OCI-LY3 (cell line): ENCODE data around the gene PLEKHM1.

Experiments
- H2AFZ ChIP-seq: fragments of 200-600, 300-600 bp; shearing (Covaris generic); 2 replicates; pipeline ENCODE4 v1.6.0; 2014; ENCODE audit warnings: antibody characterized with exemption, low read depth, low read length
- H3K27ac ChIP-seq: fragments of 200-600, 300-600 bp; sonication (generic); 2 replicates; pipeline ENCODE4 v1.5.1; 2014; ENCODE audit warnings: mild to moderate bottlenecking, low read length, moderate library complexity, mixed read lengths
- H3K27me3 ChIP-seq: fragments of 200-600, 300-600 bp; sonication (generic); 2 replicates; pipeline ENCODE4 v1.6.1; 2014; ENCODE audit warnings: low read depth, low read length, mixed read lengths
- H3K36me3 ChIP-seq: fragments of 200-600, 300-600 bp; sonication (generic); replicated peaks from 2 replicates; pipeline ENCODE3; 2014; ENCODE audit warnings: low read depth, low read length, mixed read lengths
- H3K4me1 ChIP-seq: fragments of 300-600, 200-600 bp; sonication (generic); 2 replicates; pipeline ENCODE4 v1.6.1; 2014; ENCODE audit warnings: low read length, mixed read lengths
- H3K4me2 ChIP-seq: fragments of 200-600, 300-600 bp; sonication (generic); 2 replicates; pipeline ENCODE4 v1.6.1; 2014; ENCODE audit warnings: low read length, mixed read lengths
- H3K4me3 ChIP-seq: fragments of 300-600, 200-600 bp; sonication (generic); 2 replicates; pipeline ENCODE4 v1.5.1; 2014; ENCODE audit warnings: antibody characterized with exemption, mild to moderate bottlenecking, low read length, moderate library complexity
- H3K79me2 ChIP-seq: fragments of 300-600, 200-600 bp; shearing (Covaris generic); 2 replicates; pipeline ENCODE4 v1.6.1; 2014; ENCODE audit warnings: mild to moderate bottlenecking, low read length, mixed read lengths
- H3K9ac ChIP-seq: fragments of 300-600, 200-600 bp; shearing (Covaris generic); 2 replicates; pipeline ENCODE4 v1.6.0; 2014; ENCODE audit warnings: mild to moderate bottlenecking, low read length, moderate library complexity
- H3K9me3 ChIP-seq: fragments of 200-600, 300-600 bp; shearing (Covaris generic); 2 replicates; pipeline ENCODE4 v1.6.1; 2014; ENCODE audit warnings: low read length, mixed read lengths; ENCODE audit not compliant: insufficient read depth
- H4K20me1 ChIP-seq: fragments of 200-600, 300-600 bp; sonication (generic); 2 replicates; pipeline ENCODE4 v1.6.1; 2016; ENCODE audit warnings: low read length, mixed read lengths; ENCODE audit not compliant: insufficient read depth
- EZH2phosphoT487 ChIP-seq: fragments of 200-600 bp; shearing (Covaris generic); IDR thresholded peaks from 2 replicates; pipeline ENCODE4 v1.6.1; 2018; ENCODE audit warnings: antibody characterized with exemption, mixed run types, low read depth
- TF ChIP-seq, protein P1 (sequence below): fragments of 200-600, 300-600 bp; sonication (generic); IDR thresholded peaks from 2 replicates; pipeline ENCODE4 v1.5.1; 2014; ENCODE audit warnings: antibody characterized with exemption, low read length, low read depth

The PLEKHM1 gene

DNA sequence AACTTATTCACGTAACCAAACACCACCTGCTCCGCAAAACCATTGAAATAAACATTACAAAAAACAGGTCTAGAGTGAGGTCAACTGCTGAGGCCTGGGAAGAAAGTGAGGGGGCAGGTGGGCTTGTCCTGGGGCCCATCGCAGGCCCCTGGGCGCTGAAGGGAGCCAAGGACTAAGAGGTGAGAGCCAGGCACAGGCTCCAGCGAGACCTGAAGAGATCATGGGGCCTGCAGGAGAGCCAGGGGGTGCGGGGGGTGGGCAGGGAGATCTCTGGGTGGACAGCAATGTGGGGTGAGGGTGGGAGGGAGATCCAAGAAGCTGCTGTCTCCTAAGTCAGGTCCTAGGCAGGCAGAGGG lies 65.8 kb downstream of the PLEKHM1 start:
- peak overlapping the region; percentile 94 for H3K4me2 ChIP-seq
- peak overlapping the region; percentile 75 for H3K4me3 ChIP-seq
- no peak overlapping the region for H3K27ac ChIP-seq

DNA sequence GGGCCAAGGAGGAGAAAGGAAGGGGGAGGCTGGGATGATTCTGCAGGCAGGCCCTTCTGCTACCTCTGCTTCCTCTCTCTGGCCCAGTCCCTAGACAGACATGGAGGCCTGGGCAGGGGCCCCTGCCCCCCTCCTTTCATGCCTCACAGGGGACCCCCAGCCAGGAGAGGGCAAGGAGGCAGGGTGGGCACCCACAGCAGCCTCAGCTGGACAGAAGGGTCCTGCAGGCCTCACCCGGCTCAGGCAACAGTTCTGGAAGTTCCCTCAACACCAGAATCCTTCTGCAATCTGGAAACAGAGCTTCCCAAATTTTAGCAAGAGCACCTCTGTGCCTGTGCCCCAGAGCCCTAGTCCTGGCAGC lies 66.6 kb downstream of the PLEKHM1 start:
- Histone ChIP-seq H3K9me3 (no peaks in the 10 kb centered on the region), H3K27me3 (peaks cover 7% of the 10 kb centered on the region; the same call in 1 of the 2 replicates), H3K4me3 (no peak overlapping the region), H3K79me2 (no peaks in the 10 kb centered on the region), H3K27ac (no peak overlapping the region), H4K20me1 (no peaks in the 10 kb centered on the region), H2AFZ (no peak overlapping the region), H3K4me1 (peaks cover 27% of the 10 kb centered on the region), H3K36me3 (no peaks in the 10 kb centered on the region), H3K9ac (no peak overlapping the region), H3K4me2 (no peak overlapping the region)
- TF ChIP-seq, protein P1, sequence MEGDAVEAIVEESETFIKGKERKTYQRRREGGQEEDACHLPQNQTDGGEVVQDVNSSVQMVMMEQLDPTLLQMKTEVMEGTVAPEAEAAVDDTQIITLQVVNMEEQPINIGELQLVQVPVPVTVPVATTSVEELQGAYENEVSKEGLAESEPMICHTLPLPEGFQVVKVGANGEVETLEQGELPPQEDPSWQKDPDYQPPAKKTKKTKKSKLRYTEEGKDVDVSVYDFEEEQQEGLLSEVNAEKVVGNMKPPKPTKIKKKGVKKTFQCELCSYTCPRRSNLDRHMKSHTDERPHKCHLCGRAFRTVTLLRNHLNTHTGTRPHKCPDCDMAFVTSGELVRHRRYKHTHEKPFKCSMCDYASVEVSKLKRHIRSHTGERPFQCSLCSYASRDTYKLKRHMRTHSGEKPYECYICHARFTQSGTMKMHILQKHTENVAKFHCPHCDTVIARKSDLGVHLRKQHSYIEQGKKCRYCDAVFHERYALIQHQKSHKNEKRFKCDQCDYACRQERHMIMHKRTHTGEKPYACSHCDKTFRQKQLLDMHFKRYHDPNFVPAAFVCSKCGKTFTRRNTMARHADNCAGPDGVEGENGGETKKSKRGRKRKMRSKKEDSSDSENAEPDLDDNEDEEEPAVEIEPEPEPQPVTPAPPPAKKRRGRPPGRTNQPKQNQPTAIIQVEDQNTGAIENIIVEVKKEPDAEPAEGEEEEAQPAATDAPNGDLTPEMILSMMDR = no peak
- TF ChIP-seq EZH2phosphoT487 = no peak

More for the DNA sequence above, 65.8 kb downstream of the PLEKHM1 start:
- H3K36me3 ChIP-seq = no peaks in the 10 kb centered on the region
- H4K20me1 ChIP-seq = no peaks in the 10 kb centered on the region
- no peaks in the 10 kb centered on the region for H3K9me3 ChIP-seq
- peaks cover 34% of the 10 kb centered on the region for H3K4me1 ChIP-seq
- no peak overlapping the region for H3K9ac ChIP-seq
- peaks cover 7% of the 10 kb centered on the region; the same call in 1 of the 2 replicates for H3K27me3 ChIP-seq
- TF ChIP-seq, protein P1 = no peak
- no peak for TF ChIP-seq EZH2phosphoT487
- no peak overlapping the region for H2AFZ ChIP-seq
- no peaks in the 10 kb centered on the region for H3K79me2 ChIP-seq

DNA sequence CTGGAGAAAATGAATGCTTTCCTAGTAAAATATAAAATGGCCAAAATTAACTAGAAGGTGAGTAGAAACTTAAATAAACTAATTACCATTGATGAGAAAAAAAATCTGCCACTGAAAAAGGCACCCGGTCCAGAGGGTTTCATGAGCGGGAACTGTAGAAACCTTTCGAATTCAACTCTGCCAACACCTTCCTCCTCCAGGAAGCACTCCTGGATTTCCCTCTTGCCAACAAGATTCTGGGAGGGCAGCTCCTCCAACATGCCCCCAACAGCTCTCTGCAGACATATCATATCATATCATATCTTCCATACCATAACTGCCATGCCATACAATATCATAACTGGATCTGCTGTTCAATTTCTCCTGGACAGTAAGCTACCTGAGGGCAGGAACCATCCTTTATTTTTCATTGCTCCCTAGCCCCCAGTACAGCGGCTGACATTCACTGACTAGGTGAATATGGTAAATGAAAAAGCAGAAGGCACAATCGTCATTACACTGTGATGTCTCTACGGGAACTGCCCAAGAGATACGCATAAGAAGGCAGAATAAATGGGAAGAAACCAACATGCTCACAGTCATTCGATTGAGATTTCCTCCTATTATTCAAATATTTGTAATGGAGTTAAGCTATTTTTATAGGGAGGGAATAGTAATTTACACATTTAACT lies 67.1 kb downstream of the PLEKHM1 start:
- Histone ChIP-seq H3K9ac (no peak overlapping the region), H3K36me3 (no peaks in the 10 kb centered on the region), H3K79me2 (no peaks in the 10 kb centered on the region), H3K9me3 (no peaks in the 10 kb centered on the region), H3K27me3 (peaks cover 7% of the 10 kb centered on the region; the same call in 1 of the 2 replicates), H3K4me1 (peaks cover 22% of the 10 kb centered on the region), H3K4me2 (no peak overlapping the region), H3K27ac (no peak overlapping the region), H4K20me1 (no peaks in the 10 kb centered on the region), H3K4me3 (no peak overlapping the region), H2AFZ (no peak overlapping the region)
- TF ChIP-seq EZH2phosphoT487 = no peak
- TF ChIP-seq, protein P1 = no peak

DNA sequence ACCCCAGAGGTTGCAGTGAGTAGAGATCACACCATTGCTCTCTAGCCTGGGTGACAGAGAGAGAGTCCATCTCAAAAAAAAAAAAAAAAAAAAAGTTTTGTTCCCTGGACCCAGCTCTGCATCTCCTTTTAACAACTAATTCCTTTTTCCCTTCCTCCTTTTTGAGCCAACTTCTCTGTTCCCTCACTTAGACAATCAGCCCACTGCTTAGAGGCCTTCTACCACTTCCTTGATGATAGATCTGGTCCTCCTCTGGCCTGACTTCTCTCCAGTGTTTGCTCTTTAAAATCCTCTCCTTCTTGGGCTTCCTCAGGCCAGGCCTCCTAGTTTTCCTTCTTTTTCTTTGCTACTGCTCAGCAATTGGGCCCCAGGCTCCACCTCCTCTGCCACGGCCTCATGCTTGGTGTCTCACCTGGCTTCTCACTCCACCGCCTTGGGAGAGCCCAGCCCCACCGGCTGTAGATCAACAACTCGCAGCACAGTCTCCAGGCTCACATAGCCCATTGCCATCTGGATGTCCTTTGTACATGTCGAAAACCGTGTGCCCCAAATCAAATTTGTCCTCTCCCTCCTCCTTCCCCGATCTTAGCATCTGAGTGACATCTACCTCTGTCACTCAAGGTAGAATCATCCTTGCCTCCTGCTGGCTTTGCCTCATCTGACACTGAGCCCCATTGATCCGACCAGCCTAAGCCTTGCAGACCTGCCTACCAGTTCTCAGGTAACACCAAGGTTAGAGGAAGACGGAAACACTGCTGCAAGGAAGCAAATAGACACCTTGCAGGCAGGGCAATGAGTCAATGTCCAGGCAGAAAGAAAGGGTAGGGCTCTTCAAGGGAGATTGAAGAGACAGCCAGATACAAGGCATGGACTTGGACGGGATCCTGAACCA lies 75.3 kb downstream of the PLEKHM1 start:
- Histone ChIP-seq H3K27me3 (0 out of 2 replicates have a peak, but pooled peaks cover 2% of the 10 kb centered on the region), H2AFZ (no peak overlapping the region; the same call in 1 of the 2 replicates), H3K36me3 (no peaks in the 10 kb centered on the region), H3K4me2 (no peak overlapping the region), H3K4me1 (peaks cover 18% of the 10 kb centered on the region), H3K27ac (no peak overlapping the region), H4K20me1 (no peaks in the 10 kb centered on the region), H3K4me3 (no peak overlapping the region), H3K79me2 (no peaks in the 10 kb centered on the region), H3K9me3 (no peaks in the 10 kb centered on the region), H3K9ac (no peak overlapping the region)
- TF ChIP-seq EZH2phosphoT487 = no peak
- TF ChIP-seq, protein P1 = no peak
